Measurements from ENCODE around the gene ARL16.

DNA sequence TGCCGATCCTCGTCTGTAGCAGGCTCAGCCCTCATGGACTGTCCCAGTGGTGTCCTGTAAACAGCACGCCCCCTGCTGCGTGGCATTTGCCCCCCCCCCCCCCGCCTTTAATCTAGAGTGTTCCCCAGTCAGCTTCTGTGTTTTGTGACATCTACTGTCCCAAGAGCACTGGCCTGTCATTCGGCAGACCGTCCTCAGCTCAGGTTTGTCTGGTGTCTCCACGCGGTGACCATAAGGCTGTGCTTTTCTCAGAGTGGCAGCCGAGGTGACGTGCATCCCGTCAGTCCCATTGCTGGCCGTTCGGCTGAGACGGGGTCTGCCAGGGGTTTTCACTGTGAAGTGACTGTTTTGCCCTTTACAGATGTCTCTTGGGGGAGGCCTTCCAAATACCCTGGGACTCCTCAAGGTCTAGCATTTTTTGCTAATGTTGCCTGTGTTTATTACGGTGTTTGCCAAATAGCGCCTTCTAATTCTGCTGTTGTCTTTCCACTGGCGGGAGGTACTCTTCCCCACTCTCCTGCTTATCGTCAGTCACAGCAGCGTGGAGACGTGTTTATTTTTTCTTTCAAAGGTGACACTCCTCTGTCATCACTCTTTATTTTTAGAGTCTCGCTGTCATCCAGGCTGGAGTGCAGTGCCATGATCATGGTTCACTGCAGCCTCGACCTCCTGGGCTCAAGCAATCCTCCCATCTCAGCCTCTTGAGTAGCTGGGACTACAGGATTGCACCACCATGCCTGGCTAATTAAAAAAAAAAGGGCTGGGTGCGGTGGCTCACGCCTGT is 13.9 kb upstream of the ARL16 start:
- TF ChIP-seq, protein P1, sequence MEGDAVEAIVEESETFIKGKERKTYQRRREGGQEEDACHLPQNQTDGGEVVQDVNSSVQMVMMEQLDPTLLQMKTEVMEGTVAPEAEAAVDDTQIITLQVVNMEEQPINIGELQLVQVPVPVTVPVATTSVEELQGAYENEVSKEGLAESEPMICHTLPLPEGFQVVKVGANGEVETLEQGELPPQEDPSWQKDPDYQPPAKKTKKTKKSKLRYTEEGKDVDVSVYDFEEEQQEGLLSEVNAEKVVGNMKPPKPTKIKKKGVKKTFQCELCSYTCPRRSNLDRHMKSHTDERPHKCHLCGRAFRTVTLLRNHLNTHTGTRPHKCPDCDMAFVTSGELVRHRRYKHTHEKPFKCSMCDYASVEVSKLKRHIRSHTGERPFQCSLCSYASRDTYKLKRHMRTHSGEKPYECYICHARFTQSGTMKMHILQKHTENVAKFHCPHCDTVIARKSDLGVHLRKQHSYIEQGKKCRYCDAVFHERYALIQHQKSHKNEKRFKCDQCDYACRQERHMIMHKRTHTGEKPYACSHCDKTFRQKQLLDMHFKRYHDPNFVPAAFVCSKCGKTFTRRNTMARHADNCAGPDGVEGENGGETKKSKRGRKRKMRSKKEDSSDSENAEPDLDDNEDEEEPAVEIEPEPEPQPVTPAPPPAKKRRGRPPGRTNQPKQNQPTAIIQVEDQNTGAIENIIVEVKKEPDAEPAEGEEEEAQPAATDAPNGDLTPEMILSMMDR (IDR thresholded peaks at IDR 0.05; ENCODE audit: low read length): no peak
- no peak for TF ChIP-seq EZH2 (optimal IDR thresholded peaks at IDR 0.05; ENCODE audit: low read depth, low read length)
